HepG2 (cell line): ENCODE results near the gene MGLL. TPM values are rescaled to one million over a fixed set of nuclear protein-coding genes. Genes with fewer than 3 reads are reported as not detected.

Experiments used
- ASH2L ChIP-seq: fragments of 300-600, 200-600 bp; sonication (generic); IDR thresholded peaks from 2 replicates; pipeline ENCODE4 v1.7.0; 2017; ENCODE audit warnings: low read depth, mild to moderate bottlenecking, moderate library complexity, mixed read lengths, low read length; ENCODE audit not compliant: insufficient read length
- CCDC6 ChIP-seq: sonication (generic); formaldehyde crosslinking; IDR thresholded peaks from 2 replicates; pipeline ENCODE4 v1.8.1; 2022; ENCODE audit warnings: mild to moderate bottlenecking, missing genetic modification reagents, moderate library complexity
- GABPA ChIP-seq, 2 experiments: IDR thresholded peaks; 2 replicates each; pipeline ENCODE4 v1.6.1; 2011 to 2016; ENCODE audit warnings: low read depth in 2 of 2, low read length in 1 of 2, missing biosample characterization in 1 of 2, missing genetic modification characterization in 1 of 2
- MED13 ChIP-seq: sonication (generic); formaldehyde crosslinking; IDR thresholded peaks from 2 replicates; pipeline ENCODE4 v1.5.0; 2020; ENCODE audit warnings: missing genetic modification reagents
- SRY ChIP-seq: sonication (generic); formaldehyde crosslinking; IDR thresholded peaks from 2 replicates; pipeline ENCODE4 v1.8.0; 2022; ENCODE audit warnings: mild to moderate bottlenecking, missing genetic modification reagents
- ZBTB3 ChIP-seq: sonication (generic); formaldehyde crosslinking; IDR thresholded peaks from 2 replicates; pipeline ENCODE4 v1.4.0; 2020; ENCODE audit warnings: low read depth, mild to moderate bottlenecking, moderate library complexity, missing genetic modification reagents, borderline replicate concordance
- ZNF292 ChIP-seq: sonication (generic); formaldehyde crosslinking; IDR thresholded peaks from 2 replicates; pipeline ENCODE4 v1.8.1; 2022; ENCODE audit warnings: mild to moderate bottlenecking, low read depth, missing genetic modification reagents, borderline replicate concordance
- ZNF891 ChIP-seq: sonication (generic); formaldehyde crosslinking; IDR thresholded peaks from 2 replicates; pipeline ENCODE4 v1.5.0; 2020; ENCODE audit warnings: mild to moderate bottlenecking, missing genetic modification reagents
- polyA plus RNA-seq, 8 experiments: library from polyadenylated mRNA; depleted of rRNA in 3 of 8; stranded (reverse) in 7 of 8; unstranded in 1 of 8; fragments of >200 nt; fragmentation: Illumina TruSeq in 4 of 8; extraction: Trizol in 4 of 8; gene quantifications; 2 replicates each; pipeline versions ENCODE4 v1.2.1 to v1.2.3, GENCODE V29; 2011 to 2016; ENCODE audit warnings: low read depth in 4 of 8, missing spikeins in 1 of 8, mixed read lengths in 1 of 8; ENCODE audit not compliant: insufficient read depth in 1 of 8
- total RNA-seq, 5 experiments: library from RNA; depleted of rRNA; stranded (reverse); fragments of >200 nt; fragmentation: Illumina TruSeq; extraction: Trizol; gene quantifications; 2 replicates each; pipeline ENCODE4 v1.2.3, GENCODE V29; 2016; ENCODE audit warnings: low read depth in 1 of 5
- TF ChIP-seq, protein P1 (sequence below): sonication (generic); formaldehyde crosslinking; IDR thresholded peaks from 2 replicates; pipeline ENCODE4 v1.5.0; 2020; ENCODE audit warnings: missing genetic modification reagents, mild to moderate bottlenecking, borderline replicate concordance
- TF ChIP-seq, protein P2 (sequence below): sonication (generic); formaldehyde crosslinking; conservative IDR thresholded peaks from 2 replicates; pipeline ENCODE4 v1.8.0; 2022; ENCODE audit warnings: missing genetic modification reagents
- TF ChIP-seq, protein P3 (sequence below): sonication (generic); formaldehyde crosslinking; IDR thresholded peaks from 2 replicates; pipeline ENCODE4 v1.4.0; 2020; ENCODE audit warnings: missing genetic modification reagents
- TF ChIP-seq, protein P4 (sequence below): sonication (generic); formaldehyde crosslinking; IDR thresholded peaks from 2 replicates; pipeline ENCODE4 v1.4.0; 2020; ENCODE audit warnings: mild to moderate bottlenecking, missing genetic modification reagents
- TF ChIP-seq, protein P5 (sequence below): sonication (generic); formaldehyde crosslinking; IDR thresholded peaks from 2 replicates; pipeline ENCODE4 v1.4.0; 2020; ENCODE audit warnings: missing genetic modification reagents
- TF ChIP-seq, protein P6 (sequence below): sonication (generic); formaldehyde crosslinking; IDR thresholded peaks from 2 replicates; pipeline ENCODE4 v1.8.0; 2022; ENCODE audit warnings: mild to moderate bottlenecking, missing genetic modification reagents, moderate library complexity
- TF ChIP-seq, protein P7 (sequence below): IDR thresholded peaks from 2 replicates; pipeline ENCODE4 v1.6.1; 2016

Gene MGLL
- total and polyA plus RNA-seq, 2 of the 13 experiments (the other 11 are each of a cell fraction or from before 2014, with no cell fraction given) = not detected

DNA sequence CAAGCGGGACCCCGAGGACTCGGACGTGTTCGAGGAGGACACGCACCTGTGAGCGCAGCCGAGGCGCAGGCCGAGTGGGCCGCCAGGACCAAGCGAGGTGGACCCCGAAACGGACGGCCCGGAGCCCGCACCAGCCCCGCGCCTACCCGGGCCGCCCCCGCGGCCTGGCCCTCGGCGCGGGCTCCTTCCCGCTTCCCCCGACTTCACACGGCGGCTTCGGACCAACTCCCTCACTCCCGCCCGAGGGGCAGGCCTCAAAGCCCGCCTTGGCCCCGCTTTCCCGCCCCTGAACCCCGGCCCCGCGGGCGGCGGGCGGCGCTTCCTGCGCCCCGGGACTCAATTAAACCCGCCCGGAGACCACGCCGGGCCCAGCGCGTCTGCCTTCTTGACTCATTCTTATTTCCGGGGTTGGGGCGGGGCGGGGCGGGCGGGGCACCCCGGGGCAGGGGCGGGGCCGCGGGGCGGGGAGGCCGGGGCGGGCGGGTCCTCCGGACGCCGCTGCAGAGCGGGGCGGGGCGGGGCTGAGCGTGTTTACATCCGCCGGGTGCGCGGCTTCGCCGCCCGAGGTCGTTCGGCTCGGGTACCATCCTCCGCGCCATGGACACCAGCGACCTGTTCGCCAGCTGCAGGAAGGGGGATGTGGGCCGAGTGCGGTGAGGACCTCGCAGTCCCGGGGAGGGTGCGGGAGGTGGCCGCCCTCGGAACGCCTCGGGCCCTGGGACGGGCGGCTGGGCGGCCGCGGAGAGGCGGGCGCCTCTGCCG lies 149.7 kb downstream of the MGLL start, which contains the start of gene ABTB1 (continued):
- TF ChIP-seq, protein P1, sequence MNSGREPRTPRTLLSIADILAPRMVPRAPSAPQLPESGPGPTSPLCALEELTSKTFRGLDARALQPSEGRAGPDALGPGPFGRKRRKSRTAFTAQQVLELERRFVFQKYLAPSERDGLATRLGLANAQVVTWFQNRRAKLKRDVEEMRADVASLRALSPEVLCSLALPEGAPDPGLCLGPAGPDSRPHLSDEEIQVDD (CRISPR knock-in tag) = no peak
- TF ChIP-seq, protein P2, sequence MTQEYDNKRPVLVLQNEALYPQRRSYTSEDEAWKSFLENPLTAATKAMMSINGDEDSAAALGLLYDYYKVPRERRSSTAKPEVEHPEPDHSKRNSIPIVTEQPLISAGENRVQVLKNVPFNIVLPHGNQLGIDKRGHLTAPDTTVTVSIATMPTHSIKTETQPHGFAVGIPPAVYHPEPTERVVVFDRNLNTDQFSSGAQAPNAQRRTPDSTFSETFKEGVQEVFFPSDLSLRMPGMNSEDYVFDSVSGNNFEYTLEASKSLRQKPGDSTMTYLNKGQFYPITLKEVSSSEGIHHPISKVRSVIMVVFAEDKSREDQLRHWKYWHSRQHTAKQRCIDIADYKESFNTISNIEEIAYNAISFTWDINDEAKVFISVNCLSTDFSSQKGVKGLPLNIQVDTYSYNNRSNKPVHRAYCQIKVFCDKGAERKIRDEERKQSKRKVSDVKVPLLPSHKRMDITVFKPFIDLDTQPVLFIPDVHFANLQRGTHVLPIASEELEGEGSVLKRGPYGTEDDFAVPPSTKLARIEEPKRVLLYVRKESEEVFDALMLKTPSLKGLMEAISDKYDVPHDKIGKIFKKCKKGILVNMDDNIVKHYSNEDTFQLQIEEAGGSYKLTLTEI (CRISPR knock-in tag) = no peak
- TF ChIP-seq, protein P3, sequence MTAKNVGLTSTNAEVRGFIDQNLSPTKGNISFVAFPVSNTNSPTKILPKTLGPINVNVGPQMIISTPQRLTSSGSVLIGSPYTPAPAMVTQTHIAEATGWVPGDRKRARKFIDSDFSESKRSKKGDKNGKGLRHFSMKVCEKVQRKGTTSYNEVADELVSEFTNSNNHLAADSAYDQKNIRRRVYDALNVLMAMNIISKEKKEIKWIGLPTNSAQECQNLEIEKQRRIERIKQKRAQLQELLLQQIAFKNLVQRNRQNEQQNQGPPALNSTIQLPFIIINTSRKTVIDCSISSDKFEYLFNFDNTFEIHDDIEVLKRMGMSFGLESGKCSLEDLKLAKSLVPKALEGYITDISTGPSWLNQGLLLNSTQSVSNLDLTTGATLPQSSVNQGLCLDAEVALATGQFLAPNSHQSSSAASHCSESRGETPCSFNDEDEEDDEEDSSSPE (CRISPR knock-in tag) = peak; percentile 42; the same call in 1 of the 2 replicates
- peak; percentile 43; the same call in 1 of the 2 replicates for TF ChIP-seq CCDC6
- no peak for TF ChIP-seq SRY (CRISPR knock-in tag)
- TF ChIP-seq ZBTB3 = no peak
- TF ChIP-seq, protein P4, sequence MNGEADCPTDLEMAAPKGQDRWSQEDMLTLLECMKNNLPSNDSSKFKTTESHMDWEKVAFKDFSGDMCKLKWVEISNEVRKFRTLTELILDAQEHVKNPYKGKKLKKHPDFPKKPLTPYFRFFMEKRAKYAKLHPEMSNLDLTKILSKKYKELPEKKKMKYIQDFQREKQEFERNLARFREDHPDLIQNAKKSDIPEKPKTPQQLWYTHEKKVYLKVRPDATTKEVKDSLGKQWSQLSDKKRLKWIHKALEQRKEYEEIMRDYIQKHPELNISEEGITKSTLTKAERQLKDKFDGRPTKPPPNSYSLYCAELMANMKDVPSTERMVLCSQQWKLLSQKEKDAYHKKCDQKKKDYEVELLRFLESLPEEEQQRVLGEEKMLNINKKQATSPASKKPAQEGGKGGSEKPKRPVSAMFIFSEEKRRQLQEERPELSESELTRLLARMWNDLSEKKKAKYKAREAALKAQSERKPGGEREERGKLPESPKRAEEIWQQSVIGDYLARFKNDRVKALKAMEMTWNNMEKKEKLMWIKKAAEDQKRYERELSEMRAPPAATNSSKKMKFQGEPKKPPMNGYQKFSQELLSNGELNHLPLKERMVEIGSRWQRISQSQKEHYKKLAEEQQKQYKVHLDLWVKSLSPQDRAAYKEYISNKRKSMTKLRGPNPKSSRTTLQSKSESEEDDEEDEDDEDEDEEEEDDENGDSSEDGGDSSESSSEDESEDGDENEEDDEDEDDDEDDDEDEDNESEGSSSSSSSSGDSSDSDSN (CRISPR knock-in tag) = peak; percentile 59; the same call in 1 of the 2 replicates
- TF ChIP-seq, protein P5, sequence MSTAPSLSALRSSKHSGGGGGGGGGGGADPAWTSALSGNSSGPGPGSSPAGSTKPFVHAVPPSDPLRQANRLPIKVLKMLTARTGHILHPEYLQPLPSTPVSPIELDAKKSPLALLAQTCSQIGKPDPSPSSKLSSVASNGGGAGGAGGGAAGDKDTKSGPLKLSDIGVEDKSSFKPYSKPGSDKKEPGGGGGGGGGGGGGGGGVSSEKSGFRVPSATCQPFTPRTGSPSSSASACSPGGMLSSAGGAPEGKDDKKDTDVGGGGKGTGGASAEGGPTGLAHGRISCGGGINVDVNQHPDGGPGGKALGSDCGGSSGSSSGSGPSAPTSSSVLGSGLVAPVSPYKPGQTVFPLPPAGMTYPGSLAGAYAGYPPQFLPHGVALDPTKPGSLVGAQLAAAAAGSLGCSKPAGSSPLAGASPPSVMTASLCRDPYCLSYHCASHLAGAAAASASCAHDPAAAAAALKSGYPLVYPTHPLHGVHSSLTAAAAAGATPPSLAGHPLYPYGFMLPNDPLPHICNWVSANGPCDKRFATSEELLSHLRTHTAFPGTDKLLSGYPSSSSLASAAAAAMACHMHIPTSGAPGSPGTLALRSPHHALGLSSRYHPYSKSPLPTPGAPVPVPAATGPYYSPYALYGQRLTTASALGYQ (CRISPR knock-in tag) = no peak
- TF ChIP-seq, protein P6, sequence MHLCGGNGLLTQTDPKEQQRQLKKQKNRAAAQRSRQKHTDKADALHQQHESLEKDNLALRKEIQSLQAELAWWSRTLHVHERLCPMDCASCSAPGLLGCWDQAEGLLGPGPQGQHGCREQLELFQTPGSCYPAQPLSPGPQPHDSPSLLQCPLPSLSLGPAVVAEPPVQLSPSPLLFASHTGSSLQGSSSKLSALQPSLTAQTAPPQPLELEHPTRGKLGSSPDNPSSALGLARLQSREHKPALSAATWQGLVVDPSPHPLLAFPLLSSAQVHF (CRISPR knock-in tag) = no peak
- no peak for TF ChIP-seq ASH2L
- TF ChIP-seq MED13 (CRISPR knock-in tag) = no peak
- peak; percentile 36 for TF ChIP-seq GABPA (IDR thresholded peaks at IDR 0.05; ENCODE audit: low read depth, low read length)
- TF ChIP-seq GABPA (CRISPR knock-in tag; IDR thresholded peaks at IDR 0.05; ENCODE audit: low read depth) = no peak; the same call in 1 of the 2 replicates
- no peak for TF ChIP-seq ZNF292 (CRISPR knock-in tag)
- TF ChIP-seq, protein P7, sequence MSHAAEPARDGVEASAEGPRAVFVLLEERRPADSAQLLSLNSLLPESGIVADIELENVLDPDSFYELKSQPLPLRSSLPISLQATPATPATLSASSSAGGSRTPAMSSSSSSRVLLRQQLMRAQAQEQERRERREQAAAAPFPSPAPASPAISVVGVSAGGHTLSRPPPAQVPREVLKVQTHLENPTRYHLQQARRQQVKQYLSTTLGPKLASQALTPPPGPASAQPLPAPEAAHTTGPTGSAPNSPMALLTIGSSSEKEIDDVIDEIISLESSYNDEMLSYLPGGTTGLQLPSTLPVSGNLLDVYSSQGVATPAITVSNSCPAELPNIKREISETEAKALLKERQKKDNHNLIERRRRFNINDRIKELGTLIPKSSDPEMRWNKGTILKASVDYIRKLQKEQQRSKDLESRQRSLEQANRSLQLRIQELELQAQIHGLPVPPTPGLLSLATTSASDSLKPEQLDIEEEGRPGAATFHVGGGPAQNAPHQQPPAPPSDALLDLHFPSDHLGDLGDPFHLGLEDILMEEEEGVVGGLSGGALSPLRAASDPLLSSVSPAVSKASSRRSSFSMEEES (CRISPR knock-in tag) = 0 out of 2 replicates have a peak, but pooled peaks have one; percentile 20
- TF ChIP-seq ZNF891 (CRISPR knock-in tag) = no peak
